Activated CD4-positive, alpha-beta T cell treated with anti-CD3 and anti-CD28 coated beads, Interleukin-2, Interleukin-4, amounts not matched to agents 100 ng/mL and 50 ng/mL, durations not matched to agents 16 hours and 8 hours (primary cell): ENCODE measurements around the gene NMBR.
"Not testable (repeated sequence)": the region's sequence is repeated elsewhere in the genome, so short reads cannot be mapped to it uniquely, and the experiment has no call there.

ENCODE experiments used
- DNase-seq: peaks from one replicate; pipeline ENCODE4 v3.0.0-alpha.2; 2020; ENCODE audit warnings: low spot score

NMBR gene

GRCh38 chr6:142154336-142154735 is 7.4 kb upstream of the NMBR start:
- DNase-seq: no peak

DNA sequence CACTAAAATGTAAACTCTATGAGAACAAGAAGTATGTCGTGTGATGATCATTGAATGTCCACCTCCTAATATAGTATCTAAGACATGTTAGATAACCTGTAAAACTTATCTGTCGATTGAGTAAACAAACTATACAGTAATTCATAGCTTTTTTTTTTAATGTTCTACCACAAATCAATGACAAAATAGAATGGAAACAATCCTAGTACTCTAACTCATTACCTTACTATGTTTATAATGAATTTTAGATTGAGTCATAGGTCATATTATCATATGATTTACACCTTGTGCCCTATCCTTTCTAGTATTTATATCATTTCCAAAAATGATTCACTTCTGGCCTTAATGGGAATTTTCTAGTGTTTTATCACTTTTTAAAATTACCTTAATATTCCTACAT is 6.3 kb upstream of the NMBR start:
- no peak for DNase-seq

DNA sequence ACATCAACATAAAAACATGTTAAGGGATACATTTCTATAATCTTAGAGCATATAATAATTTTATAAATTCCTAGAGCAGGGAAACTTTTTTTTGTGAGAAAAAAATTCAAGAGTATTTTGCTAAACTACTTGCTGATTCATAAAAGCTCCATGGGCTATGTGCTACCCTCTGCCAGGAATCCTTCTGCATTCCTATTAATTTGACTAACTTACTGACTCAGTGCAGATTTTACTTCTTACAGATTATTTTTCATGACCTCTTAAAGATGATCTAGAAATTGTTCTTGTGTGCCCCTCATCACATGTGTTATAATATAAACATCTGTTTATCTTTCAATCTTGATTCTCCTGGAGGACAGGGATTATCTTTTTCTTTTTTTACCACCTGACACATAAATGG is 5.8 kb upstream of the NMBR start:
- DNase-seq: no peak

DNA sequence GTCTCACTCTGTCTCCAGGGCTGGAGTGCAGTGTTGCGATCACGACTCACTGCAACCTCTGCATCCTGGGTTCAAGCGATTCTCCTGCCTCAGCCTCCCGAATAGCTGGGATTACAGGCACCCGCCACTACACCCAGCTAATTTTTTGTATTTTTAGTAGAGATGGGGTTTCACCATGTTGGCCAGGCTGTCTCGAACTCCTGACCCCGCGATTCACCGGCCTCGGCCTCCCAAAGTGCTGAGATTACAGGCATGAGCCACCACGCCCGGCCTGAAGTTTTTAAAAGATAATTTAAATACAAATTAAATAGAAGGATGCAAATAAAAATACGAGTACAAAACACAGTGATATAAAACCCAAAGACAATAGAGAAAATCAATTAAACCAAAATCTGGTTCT is 5.4 kb downstream of the NMBR start:
- DNase-seq: not testable (repeated sequence)

DNA sequence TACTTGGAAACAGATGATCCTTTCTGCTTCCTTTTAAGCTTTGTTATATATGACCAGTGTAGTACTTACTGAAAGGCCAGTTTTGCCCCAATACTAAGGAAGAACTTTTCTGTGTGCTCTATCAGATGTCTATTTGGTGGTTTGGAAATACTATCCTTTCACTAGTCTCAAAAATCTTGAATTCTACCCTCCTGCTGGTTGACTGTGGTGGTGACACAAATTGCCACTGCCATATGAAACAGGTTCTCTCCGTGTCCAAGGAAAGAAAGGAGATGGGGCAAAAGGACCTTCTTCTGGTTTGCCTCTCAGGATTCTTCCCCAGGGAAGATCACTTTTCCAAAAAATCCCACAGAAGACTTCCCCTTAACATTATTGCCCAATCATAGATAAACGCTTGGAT is 8.0 kb downstream of the NMBR start:
- no peak for DNase-seq

- DNase-seq: no peak
Measured at GRCh38 chr6:142132625-142133024, 14.3 kb downstream of the NMBR start, which contains the start of gene GJE1. GJE1 (plus strand) TSS chr6:142132925; CDS start chr6:142133159, 234 bp downstream.

DNA sequence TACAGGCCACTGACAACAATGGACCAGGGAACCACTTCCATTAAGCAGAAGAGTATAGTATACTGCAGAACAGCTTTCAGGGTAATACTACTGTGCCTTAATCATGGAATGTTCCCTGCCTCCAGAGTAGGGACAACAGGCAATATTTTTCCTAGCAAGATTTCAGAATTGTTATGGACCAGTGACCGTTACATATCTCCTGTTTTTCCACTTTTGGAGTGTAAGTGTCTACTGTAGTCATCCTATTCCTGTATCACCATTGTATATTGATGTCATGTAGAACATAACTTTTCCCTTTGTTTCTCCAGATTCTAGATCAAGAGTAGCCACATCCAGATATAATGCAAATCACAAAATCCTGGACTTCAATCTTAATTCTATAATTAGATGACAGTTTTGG is 16.1 kb downstream of the NMBR start:
- DNase-seq: no peak

DNA sequence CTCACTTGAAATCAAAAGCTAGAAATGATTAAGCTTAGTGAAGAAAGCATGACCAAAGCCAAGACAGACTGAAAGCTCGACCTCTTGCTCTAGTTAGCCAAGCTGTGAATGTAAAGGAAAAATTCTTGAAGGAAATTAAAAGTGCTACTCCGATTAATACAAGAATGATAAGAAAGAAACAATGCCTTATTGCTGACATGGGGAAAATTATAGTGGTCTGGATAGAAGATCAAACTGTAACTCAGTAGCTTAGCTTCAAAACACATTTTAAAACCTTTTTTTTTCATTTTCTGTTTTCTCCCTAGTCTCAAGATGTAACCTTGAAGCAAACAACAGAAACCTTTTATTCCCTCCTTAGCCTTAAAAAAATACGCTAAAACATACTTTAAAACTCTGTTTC is 25.6 kb downstream of the NMBR start:
- DNase-seq: no peak

- no peak for DNase-seq
Measured at GRCh38 chr6:142118925-142119324, 28.0 kb downstream of the NMBR start.

DNA sequence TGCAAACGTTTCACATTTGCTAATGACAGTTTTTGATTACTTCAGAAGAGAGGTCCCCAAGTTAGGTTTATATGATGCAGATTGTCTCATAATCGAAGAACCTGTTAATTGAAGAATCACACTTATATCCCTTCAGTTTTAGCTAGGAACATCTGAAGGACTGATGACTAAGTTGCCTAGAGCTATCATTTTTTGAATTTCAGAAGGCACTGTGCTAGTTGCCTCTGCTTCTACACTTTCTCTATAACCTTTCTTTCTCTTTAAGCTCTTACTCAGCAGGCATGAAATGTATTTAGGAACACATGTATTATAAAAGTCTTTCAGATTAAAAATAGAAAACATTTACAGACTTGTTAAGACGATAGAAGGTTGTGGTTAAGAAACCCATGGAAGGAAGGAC is 28.6 kb downstream of the NMBR start:
- DNase-seq: no peak

DNA sequence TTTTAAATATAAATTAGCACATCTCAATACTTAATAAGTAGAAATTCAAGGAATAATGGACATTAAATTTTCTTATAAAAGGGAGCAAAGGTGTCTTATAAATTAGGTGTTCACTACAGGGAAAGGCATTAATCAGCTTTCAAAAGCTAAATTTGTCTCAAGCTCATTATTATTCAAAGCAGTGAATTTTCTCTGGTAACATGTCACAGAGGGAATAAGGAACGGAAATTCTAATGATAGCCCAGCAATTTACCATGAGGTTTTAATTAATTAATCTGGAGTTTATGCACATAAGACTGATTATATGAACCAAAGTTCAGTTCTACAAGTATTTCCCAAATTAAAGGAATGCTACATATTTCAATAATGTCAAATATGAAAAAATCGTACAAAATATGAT is 29.6 kb downstream of the NMBR start:
- no peak for DNase-seq

DNA sequence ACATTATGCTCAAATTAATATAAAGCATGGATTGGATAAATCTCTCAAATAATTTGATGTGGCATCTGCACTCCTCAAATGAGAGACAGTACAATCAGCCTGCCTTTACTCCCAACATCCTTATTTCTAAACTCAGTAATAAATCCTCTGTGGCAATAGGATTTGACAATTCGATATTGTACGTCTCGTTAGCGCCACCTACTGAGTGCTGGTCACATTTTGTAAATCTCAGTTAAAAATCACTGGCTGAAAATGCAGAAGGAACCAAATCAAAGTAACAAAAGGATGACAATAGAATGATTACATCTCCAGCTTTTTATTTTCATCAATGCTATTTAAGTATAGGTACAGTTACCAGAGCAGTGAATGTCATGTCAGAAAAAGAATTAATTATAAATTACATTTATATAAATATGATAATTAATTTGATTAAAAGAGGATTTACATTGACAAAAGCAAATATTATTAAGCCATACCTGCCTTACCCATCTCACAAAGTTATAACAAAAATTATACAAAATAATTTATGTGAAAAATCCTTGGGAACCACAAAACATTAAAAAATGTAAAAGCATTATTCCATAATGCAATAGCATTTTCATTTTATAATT is 34.4 kb downstream of the NMBR start:
- peak; percentile 67 for DNase-seq

- not testable (repeated sequence) for DNase-seq
Measured at GRCh38 chr6:142110820-142111219, 36.1 kb downstream of the NMBR start.

- not testable (repeated sequence) for DNase-seq
Measured at GRCh38 chr6:142104820-142105219, 42.1 kb downstream of the NMBR start.

- no peak for DNase-seq
Measured at GRCh38 chr6:142088858-142089216, 58.1 kb downstream of the NMBR start.

DNA sequence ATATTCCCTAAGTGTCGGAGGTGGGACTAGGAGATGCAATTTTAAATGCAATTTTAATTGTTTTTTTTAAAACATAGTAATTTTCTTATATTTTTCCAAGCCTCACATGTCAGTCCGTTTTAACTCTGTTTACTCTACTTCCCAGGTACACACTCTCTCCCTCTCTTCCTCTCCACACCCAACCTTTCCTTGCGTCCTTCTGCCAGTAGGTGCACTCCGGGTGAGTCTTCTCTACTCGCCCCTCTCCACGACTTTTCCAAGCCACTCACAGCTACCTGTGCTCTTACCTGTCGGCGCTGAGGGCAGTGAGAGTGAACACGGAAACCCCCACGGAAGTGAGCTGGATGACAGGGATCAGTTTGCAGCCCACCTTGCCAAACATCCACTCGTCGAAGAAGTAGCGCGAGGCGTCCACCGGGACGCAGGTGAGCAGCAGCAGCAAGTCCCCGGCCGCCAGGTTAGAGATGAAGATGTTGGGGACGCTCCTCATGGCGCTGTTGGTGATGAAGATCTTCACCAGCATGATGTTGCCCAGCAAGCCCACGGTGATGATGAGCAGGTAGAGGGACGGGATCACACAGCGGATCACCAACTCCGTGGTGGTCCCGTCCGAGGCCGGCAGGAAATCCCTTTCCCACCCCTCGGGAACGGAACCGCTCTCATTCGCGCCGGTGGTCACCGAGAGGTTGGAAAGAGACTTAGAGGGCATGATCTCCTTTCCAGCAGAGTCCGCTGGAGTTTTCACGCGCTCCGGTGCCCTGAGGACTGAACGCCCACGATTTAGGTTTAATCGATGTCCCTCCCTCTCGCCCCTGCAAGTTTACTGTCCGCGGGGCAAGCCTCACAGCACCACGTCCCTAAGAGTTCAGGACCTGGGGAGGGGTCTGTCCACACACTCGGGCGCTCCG is 58.7 kb downstream of the NMBR start:
- DNase-seq: no peak

DNA sequence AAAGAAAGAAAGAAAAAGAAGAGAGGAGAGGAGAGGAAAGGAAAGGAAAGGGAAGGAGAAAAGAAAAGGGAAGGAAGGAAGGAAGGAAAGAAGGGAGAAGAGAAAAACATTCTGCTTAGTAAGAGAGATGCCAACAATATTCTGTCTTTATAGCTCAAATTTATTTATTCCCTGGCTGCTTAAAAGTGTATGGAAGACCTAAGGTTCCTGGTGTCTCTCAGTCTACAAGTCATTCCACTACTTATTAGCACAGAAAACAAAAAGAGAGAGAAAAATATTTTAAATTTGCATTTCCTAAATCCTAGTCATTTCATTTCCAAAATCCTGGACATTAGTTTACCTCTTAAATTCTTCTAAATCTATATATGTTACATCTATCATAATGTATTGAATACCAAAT is 67.8 kb downstream of the NMBR start:
- no peak for DNase-seq

DNA sequence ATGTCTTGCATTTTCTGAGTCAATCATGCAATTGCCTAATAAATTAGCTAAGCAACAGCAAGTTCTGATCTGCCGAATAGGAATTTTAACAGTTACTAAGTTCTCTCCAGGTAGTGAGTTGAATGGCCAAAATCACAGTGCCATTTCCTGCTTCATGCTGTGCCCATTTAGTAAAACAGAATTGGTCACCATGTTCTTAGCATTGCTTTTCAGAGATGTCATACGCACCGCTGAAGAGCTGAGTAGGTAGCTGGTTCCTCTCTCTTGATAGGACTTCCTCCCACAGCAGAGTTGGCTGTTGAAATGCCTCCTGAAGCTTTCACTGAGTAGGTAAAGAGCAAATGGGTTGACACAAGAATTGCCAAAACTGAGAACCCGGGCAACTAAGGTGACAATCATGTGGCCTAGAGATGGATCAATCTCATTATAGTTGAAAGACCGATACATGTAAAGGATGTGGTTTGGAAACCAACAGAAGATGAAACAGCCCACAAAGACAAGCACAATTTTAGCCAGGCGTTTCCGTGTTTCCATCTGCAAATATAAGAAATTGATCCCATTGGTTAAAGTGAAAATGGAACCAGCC is 71.3 kb downstream of the NMBR start:
- peak; percentile 15 for DNase-seq

GRCh38 chr6:142074516-142074915 is 72.4 kb downstream of the NMBR start:
- DNase-seq: no peak

GRCh38 chr6:142071981-142072380 is 74.9 kb downstream of the NMBR start:
- DNase-seq: no peak

- DNase-seq: no peak
Measured at GRCh38 chr6:142068416-142068815, 78.5 kb downstream of the NMBR start.

GRCh38 chr6:142062861-142063260 is 84.1 kb downstream of the NMBR start:
- not testable (repeated sequence) for DNase-seq
